ENCODE results near the gene NUDT5.

DNA sequence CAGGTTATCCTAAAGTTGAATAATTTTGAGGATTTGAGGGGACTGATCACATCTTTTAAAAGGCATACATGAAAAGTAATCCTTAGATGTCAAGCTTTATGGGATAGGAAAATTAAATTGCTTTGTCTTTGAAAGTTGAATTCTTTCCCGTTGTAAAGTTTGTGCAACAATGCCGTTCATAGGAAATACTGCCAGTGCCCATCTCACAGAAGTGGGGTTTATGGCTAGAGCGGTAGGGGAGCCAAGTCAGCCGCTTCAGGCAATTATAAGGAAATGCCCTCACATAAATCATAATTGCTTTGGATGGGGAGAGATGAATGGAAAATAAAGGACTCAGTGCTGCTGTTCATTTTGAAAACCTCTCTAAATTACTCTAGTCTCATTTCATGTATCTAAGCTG is 18.4 kb upstream of the NUDT5 start:
- TF ChIP-seq EZH2 (IDR thresholded peaks at IDR 0.05; ENCODE audit: insufficient read depth, poor library complexity, severe bottlenecking) (no peak), EZH2phosphoT487 (IDR thresholded peaks at IDR 0.05; ENCODE audit: insufficient read depth, low read depth) (no peak)

Data from GM23248 (cell line).